Activated T-cell treated with anti-CD3 and anti-CD28 coated beads for 4 hours (primary cell): ENCODE data around the gene GOLGA6D.
"Not testable (repeated sequence)": the region's sequence is repeated elsewhere in the genome, so short reads cannot be mapped to it uniquely, and the experiment has no call there.

Source experiments
- DNase-seq: peaks from one replicate; pipeline ENCODE4 v3.0.0-alpha.2; 2020

The GOLGA6D gene

GRCh38 chr15:75282572-75282971, at the start of gene GOLGA6D:
TSS of gene GOLGA6D (plus strand) at chr15:75282835. CDS start at chr15:75282876, 41 bp downstream.
- not testable (repeated sequence) for DNase-seq

- DNase-seq: no peak
Measured at GRCh38 chr15:75233504-75234190, 49.0 kb upstream of the GOLGA6D start.

- DNase-seq: no peak
Measured at GRCh38 chr15:75234191-75234810, 48.3 kb upstream of the GOLGA6D start.

- DNase-seq: no peak
Measured at GRCh38 chr15:75235051-75235673, 47.5 kb upstream of the GOLGA6D start.

- DNase-seq: no peak
Measured at GRCh38 chr15:75235760-75236729, 46.6 kb upstream of the GOLGA6D start.

- no peak for DNase-seq
Measured at GRCh38 chr15:75237316-75237982, 45.2 kb upstream of the GOLGA6D start.

GRCh38 chr15:75238150-75238549, 44.5 kb upstream of the GOLGA6D start:
- no peak for DNase-seq

- DNase-seq: not testable (repeated sequence)
Measured at GRCh38 chr15:75245741-75246140, 36.9 kb upstream of the GOLGA6D start.

- DNase-seq: not testable (repeated sequence)
Measured at GRCh38 chr15:75248991-75249390, 33.6 kb upstream of the GOLGA6D start.

- DNase-seq: no peak
Measured at GRCh38 chr15:75249726-75250125, 32.9 kb upstream of the GOLGA6D start.

- not testable (repeated sequence) for DNase-seq
Measured at GRCh38 chr15:75251343-75251742, 31.3 kb upstream of the GOLGA6D start.

GRCh38 chr15:75252285-75252684, 30.4 kb upstream of the GOLGA6D start:
- DNase-seq: not testable (repeated sequence)

- DNase-seq: not testable (repeated sequence)
Measured at GRCh38 chr15:75258034-75258433, 24.6 kb upstream of the GOLGA6D start, which contains the start of gene GOLGA6C. TSS of gene GOLGA6C (plus strand) at chr15:75258334. CDS start at chr15:75258599, 265 bp downstream.

GRCh38 chr15:75258620-75259343, 23.9 kb upstream of the GOLGA6D start:
- not testable (repeated sequence) for DNase-seq

GRCh38 chr15:75259873-75260272, 22.8 kb upstream of the GOLGA6D start:
- DNase-seq: not testable (repeated sequence)

GRCh38 chr15:75273751-75274359, 8.8 kb upstream of the GOLGA6D start:
- DNase-seq: not testable (repeated sequence)

- peak; percentile 44 for DNase-seq
Measured at GRCh38 chr15:75274509-75275107, 8.0 kb upstream of the GOLGA6D start.

- not testable (repeated sequence) for DNase-seq
Measured at GRCh38 chr15:75275617-75276016, 7.0 kb upstream of the GOLGA6D start.

GRCh38 chr15:75278497-75278896, 4.1 kb upstream of the GOLGA6D start:
- not testable (repeated sequence) for DNase-seq

- DNase-seq: not testable (repeated sequence)
Measured at GRCh38 chr15:75284152-75284551, 1.5 kb downstream of the GOLGA6D start.
